Measurements from ENCODE around the gene NKX2-1. TPM values are rescaled to one million over a fixed set of nuclear protein-coding genes. Genes with fewer than 3 reads are reported as not detected.

Gene NKX2-1
- polyA plus RNA-seq, 1 donor from 2014 or later, result 1.5 TPM

GRCh38 chr14:36511981-36512584 lies 7.9 kb downstream of the NKX2-1 start:
- no peak overlapping the region for H3K4me2 ChIP-seq (ENCODE audit: low read length)
- H3K27me3 ChIP-seq (ENCODE audit: insufficient read depth, low read depth, low read length), result peaks cover 100% of the 10 kb centered on the region
- peaks cover 3% of the 10 kb centered on the region for H3K9me3 ChIP-seq (ENCODE audit: low read length)
- no peak overlapping the region for H3K4me3 ChIP-seq (ENCODE audit: low read length)
- H2AFZ ChIP-seq (ENCODE audit: low read depth, low read length), result no peak overlapping the region
- H3K36me3 ChIP-seq (ENCODE audit: insufficient read depth, low read length), result no peaks in the 10 kb centered on the region
- no peak overlapping the region for H3K27ac ChIP-seq (ENCODE audit: low read length)
- no peak for TF ChIP-seq REST (IDR thresholded peaks at IDR 0.05; ENCODE audit: borderline replicate concordance)
- no peaks in the 10 kb centered on the region for H3F3A ChIP-seq (ENCODE audit: insufficient read depth, low read length, poor library complexity, severe bottlenecking)
- H3K9me2 ChIP-seq (ENCODE audit: insufficient read depth, low read length), result no peaks in the 10 kb centered on the region
- no peaks in the 10 kb centered on the region for H4K20me1 ChIP-seq (ENCODE audit: insufficient read depth)
- no peaks in the 10 kb centered on the region for H3K79me2 ChIP-seq (replicated peaks; ENCODE audit: insufficient read depth, low read length)
- no peak overlapping the region for H3K9ac ChIP-seq (ENCODE audit: low read length)

GRCh38 chr14:36510874-36511273 lies 9.2 kb downstream of the NKX2-1 start:
- Histone ChIP-seq H3F3A (ENCODE audit: insufficient read depth, low read length, poor library complexity, severe bottlenecking) (no peaks in the 10 kb centered on the region), H4K20me1 (ENCODE audit: insufficient read depth) (no peaks in the 10 kb centered on the region), H3K9ac (ENCODE audit: low read length) (no peak overlapping the region), H2AFZ (ENCODE audit: low read depth, low read length) (no peak overlapping the region), H3K36me3 (ENCODE audit: insufficient read depth, low read length) (no peaks in the 10 kb centered on the region), H3K4me3 (ENCODE audit: low read length) (no peak overlapping the region), H3K9me2 (ENCODE audit: insufficient read depth, low read length) (no peaks in the 10 kb centered on the region), H3K4me2 (ENCODE audit: low read length) (no peak overlapping the region), H3K27me3 (ENCODE audit: insufficient read depth, low read depth, low read length) (peaks cover 100% of the 10 kb centered on the region), H3K79me2 (replicated peaks; ENCODE audit: insufficient read depth, low read length) (no peaks in the 10 kb centered on the region), H3K9me3 (ENCODE audit: low read length) (peaks cover 4% of the 10 kb centered on the region), H3K27ac (ENCODE audit: low read length) (no peak overlapping the region)
- TF ChIP-seq POLR2AphosphoS5 (IDR thresholded peaks at IDR 0.05) (peak; percentile 47), RAD21 (conservative IDR thresholded peaks at IDR 0.05) (no peak)

GRCh38 chr14:36510078-36510799 lies 9.8 kb downstream of the NKX2-1 start:
- Histone ChIP-seq H4K20me1 (ENCODE audit: insufficient read depth) (no peaks in the 10 kb centered on the region), H2AFZ (ENCODE audit: low read depth, low read length) (no peak overlapping the region), H3K4me2 (ENCODE audit: low read length) (no peak overlapping the region), H3K9me2 (ENCODE audit: insufficient read depth, low read length) (no peaks in the 10 kb centered on the region), H3K9me3 (ENCODE audit: low read length) (peaks cover 4% of the 10 kb centered on the region), H3K4me3 (ENCODE audit: low read length) (no peak overlapping the region), H3K36me3 (ENCODE audit: insufficient read depth, low read length) (no peaks in the 10 kb centered on the region), H3F3A (ENCODE audit: insufficient read depth, low read length, poor library complexity, severe bottlenecking) (no peaks in the 10 kb centered on the region), H3K27ac (ENCODE audit: low read length) (no peak overlapping the region), H3K27me3 (ENCODE audit: insufficient read depth, low read depth, low read length) (peaks cover 100% of the 10 kb centered on the region), H3K79me2 (replicated peaks; ENCODE audit: insufficient read depth, low read length) (no peaks in the 10 kb centered on the region), H3K9ac (ENCODE audit: low read length) (no peak overlapping the region)
- TF ChIP-seq EP300 (conservative IDR thresholded peaks at IDR 0.05; ENCODE audit: poor library complexity, severe bottlenecking) (no peak), CTCF (IDR thresholded peaks at IDR 0.05; ENCODE audit: poor library complexity, severe bottlenecking) (no peak), RAD21 (conservative IDR thresholded peaks at IDR 0.05) (no peak), TAF1 (IDR thresholded peaks at IDR 0.05; ENCODE audit: low read depth) (no peak), MXI1 (conservative IDR thresholded peaks at IDR 0.05; ENCODE audit: poor library complexity, severe bottlenecking) (no peak), EZH2 (IDR thresholded peaks at IDR 0.05; ENCODE audit: borderline replicate concordance, insufficient read depth, low read length, poor library complexity, severe bottlenecking) (no peak), REST (IDR thresholded peaks at IDR 0.05; ENCODE audit: borderline replicate concordance) (no peak), SMC3 (conservative IDR thresholded peaks at IDR 0.05; ENCODE audit: poor library complexity) (no peak), POLR2AphosphoS5 (IDR thresholded peaks at IDR 0.05) (no peak)
